GM12872 (cell line): ENCODE data around the gene CD48.

Experiments used
- TF ChIP-seq, protein P1 (sequence below): IDR thresholded peaks from 3 replicates; pipeline ENCODE4 v1.5.1; 2011; ENCODE audit warnings: low read depth, mild to moderate bottlenecking, low read length, moderate library complexity; ENCODE audit not compliant: insufficient read depth

The CD48 gene

DNA sequence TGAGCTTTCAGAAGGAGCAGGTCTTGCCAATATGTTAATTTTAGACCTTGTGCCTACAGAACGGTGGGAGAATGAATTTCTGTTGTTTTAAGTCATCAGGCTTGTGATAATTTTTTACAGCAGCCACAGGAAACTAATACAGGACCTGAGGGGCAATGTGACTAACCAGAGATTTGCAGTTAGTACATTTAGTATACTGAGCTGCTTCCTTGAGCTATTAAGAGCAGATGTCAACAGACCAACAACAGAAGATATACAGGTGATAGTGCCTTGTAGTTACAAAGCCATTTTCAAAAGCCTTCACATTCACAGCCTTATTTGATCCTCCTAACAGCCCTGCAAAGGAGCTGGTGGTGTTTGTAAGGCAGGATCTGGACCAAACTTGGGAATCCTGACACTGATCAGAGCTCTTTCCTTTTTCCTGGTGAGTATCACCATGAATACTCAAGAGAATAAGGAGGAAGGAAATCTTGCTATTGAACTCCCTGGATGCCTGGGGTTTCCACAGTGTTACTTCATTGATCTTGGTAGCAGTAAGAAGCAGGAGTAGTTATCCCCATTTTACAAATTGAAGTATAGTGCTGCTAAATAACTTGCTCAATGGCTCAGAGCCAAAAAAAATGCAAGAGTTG, 60.1 kb downstream of the CD48 start:
- TF ChIP-seq, protein P1, sequence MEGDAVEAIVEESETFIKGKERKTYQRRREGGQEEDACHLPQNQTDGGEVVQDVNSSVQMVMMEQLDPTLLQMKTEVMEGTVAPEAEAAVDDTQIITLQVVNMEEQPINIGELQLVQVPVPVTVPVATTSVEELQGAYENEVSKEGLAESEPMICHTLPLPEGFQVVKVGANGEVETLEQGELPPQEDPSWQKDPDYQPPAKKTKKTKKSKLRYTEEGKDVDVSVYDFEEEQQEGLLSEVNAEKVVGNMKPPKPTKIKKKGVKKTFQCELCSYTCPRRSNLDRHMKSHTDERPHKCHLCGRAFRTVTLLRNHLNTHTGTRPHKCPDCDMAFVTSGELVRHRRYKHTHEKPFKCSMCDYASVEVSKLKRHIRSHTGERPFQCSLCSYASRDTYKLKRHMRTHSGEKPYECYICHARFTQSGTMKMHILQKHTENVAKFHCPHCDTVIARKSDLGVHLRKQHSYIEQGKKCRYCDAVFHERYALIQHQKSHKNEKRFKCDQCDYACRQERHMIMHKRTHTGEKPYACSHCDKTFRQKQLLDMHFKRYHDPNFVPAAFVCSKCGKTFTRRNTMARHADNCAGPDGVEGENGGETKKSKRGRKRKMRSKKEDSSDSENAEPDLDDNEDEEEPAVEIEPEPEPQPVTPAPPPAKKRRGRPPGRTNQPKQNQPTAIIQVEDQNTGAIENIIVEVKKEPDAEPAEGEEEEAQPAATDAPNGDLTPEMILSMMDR, result no peak

DNA sequence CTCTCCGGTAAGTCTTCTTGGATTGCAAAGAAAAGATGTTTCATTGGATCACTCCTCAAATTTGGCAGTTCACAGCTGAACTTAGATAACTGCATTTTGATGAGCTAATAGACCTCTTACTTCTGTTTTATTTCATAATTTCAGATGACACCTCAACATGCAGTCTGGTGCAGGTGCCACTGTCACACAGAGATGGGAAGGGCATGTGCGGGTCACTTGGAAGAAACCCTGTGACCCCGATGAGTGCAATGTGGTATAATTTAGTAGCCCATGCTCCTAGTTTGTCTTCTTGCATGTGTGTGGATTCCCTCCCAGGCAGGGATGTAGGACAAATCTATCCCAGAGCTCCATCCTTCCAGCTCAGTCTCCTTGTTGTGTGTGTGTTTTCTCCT, 64.3 kb downstream of the CD48 start:
- TF ChIP-seq, protein P1, result no peak

GRCh38 chr1:160646711-160647328, 64.8 kb downstream of the CD48 start, which contains the start of gene SLAMF1:
SLAMF1 (minus strand) TSS chr1:160647044; CDS start chr1:160646945, 99 bp downstream.
- TF ChIP-seq, protein P1, result no peak

DNA sequence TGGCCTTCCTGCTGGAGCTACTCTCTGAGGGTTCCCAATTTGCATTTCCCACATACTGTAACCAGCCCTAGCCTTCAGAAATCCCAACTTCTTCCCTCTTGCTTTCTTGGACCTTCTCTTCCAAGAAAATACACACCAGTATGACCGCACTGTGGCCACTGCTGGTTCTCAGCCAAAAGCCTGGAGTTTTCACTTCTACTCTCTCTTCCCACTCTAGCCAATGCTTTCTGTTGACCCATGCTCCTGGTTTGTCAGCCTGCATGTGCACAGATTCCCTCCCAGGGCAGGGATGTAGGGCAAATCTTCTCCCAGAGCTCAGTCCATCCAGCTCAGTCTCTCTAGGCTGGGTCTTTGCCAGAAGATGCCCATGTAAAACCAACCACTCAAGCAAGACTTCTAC, 65.4 kb downstream of the CD48 start:
- TF ChIP-seq, protein P1, result no peak

DNA sequence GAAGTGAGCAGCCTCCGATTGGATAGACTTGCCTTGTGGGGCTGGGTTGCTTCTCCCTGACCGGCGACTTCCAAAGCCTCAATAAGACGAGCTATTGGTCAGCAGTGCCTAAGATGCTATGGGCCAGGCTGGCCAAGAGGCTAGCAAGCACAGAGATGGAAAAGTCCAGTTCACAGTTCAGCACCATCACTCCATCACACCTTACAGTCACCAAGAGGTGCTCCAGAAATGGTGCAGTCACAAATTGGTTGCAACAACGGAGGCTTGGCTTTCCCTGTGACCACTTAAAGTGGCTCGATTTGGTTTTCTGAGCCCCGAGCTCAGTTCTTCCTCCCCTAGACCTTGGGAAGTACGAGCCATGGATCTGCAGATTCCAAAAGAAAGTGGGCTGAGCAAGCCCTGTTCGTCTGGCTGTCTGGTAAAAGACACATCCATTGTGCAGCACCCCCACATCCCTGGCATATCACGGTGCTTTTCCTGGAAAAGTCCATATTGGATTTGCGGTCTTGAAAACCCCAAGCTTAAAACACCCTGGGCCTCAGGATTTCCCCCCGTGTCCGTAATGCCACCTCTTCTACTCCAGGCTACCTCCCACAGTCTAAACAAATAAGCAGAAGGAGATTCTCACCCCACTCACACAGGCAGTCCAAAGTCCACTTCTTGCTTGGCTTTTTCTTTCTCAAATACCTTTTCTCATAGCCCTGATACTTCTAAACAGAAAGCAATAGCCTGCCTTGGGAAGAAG, 66.1 kb downstream of the CD48 start:
- TF ChIP-seq, protein P1, result no peak

GRCh38 chr1:160644399-160644798, 67.2 kb downstream of the CD48 start:
- TF ChIP-seq, protein P1, result no peak

DNA sequence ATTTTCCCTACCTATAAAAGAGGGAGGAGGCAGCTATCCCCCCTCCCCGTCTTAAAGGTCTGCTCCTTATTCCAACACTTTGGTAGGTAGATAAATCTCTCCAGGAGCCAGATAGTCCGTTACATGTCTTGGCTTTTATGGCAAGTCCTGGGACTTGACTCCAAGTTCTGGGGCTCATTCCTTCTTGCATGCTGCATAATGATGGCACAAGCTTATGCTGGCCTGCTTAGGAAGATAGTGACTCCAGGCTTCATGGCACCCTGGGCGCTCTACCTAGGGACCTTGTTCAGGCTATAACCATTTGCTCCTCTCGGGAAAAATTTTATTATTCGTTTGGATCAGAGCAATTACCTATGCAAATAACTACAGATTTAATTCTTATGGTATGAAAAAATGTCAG, 68.5 kb downstream of the CD48 start:
- TF ChIP-seq, protein P1, result no peak
